ENCODE measurements around the gene CELA3B. TPM values are rescaled to one million over a fixed set of nuclear protein-coding genes. Genes with fewer than 3 reads are reported as not detected.

Gene CELA3B
- total and polyA plus RNA-seq, 2 of the 8 experiments (the other 6 are each of a cell fraction or from before 2014, with no cell fraction given) = not detected

GRCh38 chr1:21939650-21940374, 37.0 kb upstream of the CELA3B start (continued):
- TF ChIP-seq RNF2 (IDR thresholded peaks at IDR 0.05; ENCODE audit: borderline replicate concordance, low read depth, low read length, missing control alignments, poor library complexity, severe bottlenecking) = no peak
- TF ChIP-seq MAX (IDR thresholded peaks at IDR 0.05) = no peak
- no peak for TF ChIP-seq GABPA (IDR thresholded peaks at IDR 0.05; ENCODE audit: borderline replicate concordance, insufficient read depth, low read length)
- TF ChIP-seq SIX5 (IDR thresholded peaks at IDR 0.05; ENCODE audit: low read depth, low read length) = no peak
- TF ChIP-seq CHD2 (IDR thresholded peaks at IDR 0.05; ENCODE audit: low read length) = no peak

All from H1 (cell line).